Muscle layer of colon (tissue), 2 donors: ENCODE results near the gene H1-8.

Experiments
- H3K27ac ChIP-seq: one replicate; pipeline ENCODE4 v1.7.0; 2013; ENCODE audit warnings: low read depth, mild to moderate bottlenecking, low read length, moderate library complexity
- H3K27me3 ChIP-seq, 2 donors: one replicate each; pipeline ENCODE4 v1.7.0; 2013; ENCODE audit warnings: low read length in 2 of 2, mild to moderate bottlenecking in 2 of 2; ENCODE audit not compliant: insufficient read depth in 2 of 2, control insufficient read depth in 1 of 2
- H3K36me3 ChIP-seq: one replicate; pipeline ENCODE4 v1.7.0; 2013; ENCODE audit warnings: mild to moderate bottlenecking, low read length; ENCODE audit not compliant: insufficient read depth
- H3K4me1 ChIP-seq: one replicate; pipeline ENCODE4 v1.7.0; 2013; ENCODE audit warnings: mild to moderate bottlenecking, low read length; ENCODE audit not compliant: insufficient read depth
- H3K4me3 ChIP-seq, 2 donors: one replicate each; pipeline ENCODE4 v1.7.0; 2013; ENCODE audit warnings: low read length in 2 of 2, low read depth in 1 of 2, mild to moderate bottlenecking in 1 of 2, moderate library complexity in 1 of 2
- H3K9ac ChIP-seq: one replicate; pipeline ENCODE4 v1.7.0; 2013; ENCODE audit warnings: low read length
- H3K9me3 ChIP-seq: one replicate; pipeline ENCODE4 v1.7.0; 2013; ENCODE audit warnings: mild to moderate bottlenecking, low read length
- donor health status: abdominal sarcoma.
- donor health status: Adenocarcinoma of cecum.

H1-8 gene

GRCh38 chr3:129517516-129517915 is 25.5 kb upstream of the H1-8 start:
- no peaks in the 10 kb centered on the region for H3K9me3 ChIP-seq
- no peak overlapping the region for H3K4me3 ChIP-seq
- H3K27ac ChIP-seq: no peak overlapping the region
- peaks cover 9% of the 10 kb centered on the region for H3K36me3 ChIP-seq
- no peak overlapping the region for H3K9ac ChIP-seq
- H3K4me1 ChIP-seq: no peaks in the 10 kb centered on the region
- H3K27me3 ChIP-seq: no peaks in the 10 kb centered on the region

DNA sequence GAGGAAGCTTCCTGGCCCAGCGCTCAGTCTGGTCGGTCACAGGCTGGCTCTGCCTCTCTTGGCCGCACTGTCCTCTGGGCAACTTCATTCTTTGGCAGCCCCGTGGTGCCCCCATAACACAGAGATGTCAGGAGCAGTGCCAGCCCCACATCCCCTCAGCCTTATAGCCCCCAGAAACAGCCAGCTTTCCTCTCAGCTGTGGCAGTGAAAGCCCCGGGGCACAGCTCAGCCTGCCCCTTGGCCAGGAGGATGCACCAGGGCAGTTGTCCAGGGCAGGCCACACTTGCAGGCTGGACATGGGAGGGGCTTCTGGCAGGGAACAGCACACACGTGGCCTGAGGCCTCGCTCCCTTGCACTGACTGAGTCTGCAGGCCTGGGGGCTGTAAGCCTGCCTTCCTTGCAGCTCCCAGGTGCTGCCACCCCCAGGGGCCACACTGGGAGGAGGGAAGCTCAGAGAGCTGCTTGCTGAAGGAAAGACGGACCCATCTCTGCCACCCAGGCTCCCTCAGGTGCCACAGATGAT is 24.9 kb upstream of the H1-8 start:
- no peaks in the 10 kb centered on the region for H3K9me3 ChIP-seq
- peaks cover 9% of the 10 kb centered on the region for H3K36me3 ChIP-seq
- no peak overlapping the region for H3K4me3 ChIP-seq
- no peaks in the 10 kb centered on the region for H3K4me1 ChIP-seq
- H3K27ac ChIP-seq: no peak overlapping the region
- no peaks in the 10 kb centered on the region for H3K27me3 ChIP-seq
- no peak overlapping the region for H3K9ac ChIP-seq

DNA sequence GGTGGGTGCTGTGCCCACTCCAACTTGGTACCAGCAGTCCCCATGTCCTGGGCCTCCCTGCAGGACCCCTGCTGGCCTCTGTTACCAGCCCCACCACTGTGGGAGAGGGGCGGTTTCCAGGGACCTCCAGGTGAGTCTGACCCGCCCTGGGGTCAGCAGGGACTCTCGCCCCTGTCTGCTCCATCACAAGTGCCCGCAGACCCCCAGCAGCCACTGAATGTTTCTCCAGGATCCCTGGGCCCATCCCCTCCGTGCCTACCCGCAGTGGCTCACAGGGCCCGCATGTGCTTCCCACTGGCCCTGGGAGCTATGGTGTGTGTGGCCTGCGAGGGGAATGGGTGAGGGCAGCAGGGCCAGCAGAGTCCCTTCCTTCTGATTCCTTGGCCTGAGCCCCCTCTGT is 24.4 kb upstream of the H1-8 start:
- no peaks in the 10 kb centered on the region for H3K4me1 ChIP-seq
- no peaks in the 10 kb centered on the region for H3K9me3 ChIP-seq
- H3K27me3 ChIP-seq: no peaks in the 10 kb centered on the region
- H3K27ac ChIP-seq: no peak overlapping the region
- peaks cover 9% of the 10 kb centered on the region for H3K36me3 ChIP-seq
- no peak overlapping the region for H3K9ac ChIP-seq
- H3K4me3 ChIP-seq: no peak overlapping the region

GRCh38 chr3:129519449-129519848 is 23.5 kb upstream of the H1-8 start:
- Histone ChIP-seq H3K9ac (no peak overlapping the region), H3K27me3 (no peaks in the 10 kb centered on the region), H3K27ac (no peak overlapping the region), H3K9me3 (no peaks in the 10 kb centered on the region), H3K36me3 (peaks cover 9% of the 10 kb centered on the region), H3K4me1 (no peaks in the 10 kb centered on the region), H3K4me3 (no peak overlapping the region)

GRCh38 chr3:129519896-129520715 is 22.9 kb upstream of the H1-8 start:
- no peaks in the 10 kb centered on the region for H3K4me1 ChIP-seq
- no peak overlapping the region for H3K9ac ChIP-seq
- no peak overlapping the region for H3K4me3 ChIP-seq
- H3K27me3 ChIP-seq: no peaks in the 10 kb centered on the region
- H3K9me3 ChIP-seq: no peaks in the 10 kb centered on the region
- peaks cover 9% of the 10 kb centered on the region for H3K36me3 ChIP-seq
- no peak overlapping the region for H3K27ac ChIP-seq

DNA sequence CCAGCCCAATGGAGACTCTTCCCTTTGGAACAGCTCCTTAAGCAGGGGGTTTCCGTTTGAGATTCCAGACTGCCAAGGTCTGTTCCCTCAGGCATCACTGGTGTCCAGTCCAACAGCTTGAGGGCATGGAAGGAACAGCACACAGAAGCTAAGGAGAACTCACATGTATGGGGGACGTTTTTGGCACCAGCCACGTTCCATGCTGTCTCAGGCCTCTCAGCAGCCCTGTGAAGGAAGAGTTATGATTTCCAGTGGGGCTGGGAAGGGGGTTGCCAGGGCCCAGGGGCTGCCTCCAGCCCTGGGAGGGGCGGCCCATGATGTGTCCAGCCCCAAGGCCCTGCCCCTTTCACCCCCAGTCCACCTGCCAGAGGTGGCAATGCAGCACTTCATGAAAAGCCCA is 22.0 kb upstream of the H1-8 start:
- Histone ChIP-seq H3K36me3 (peaks cover 9% of the 10 kb centered on the region), H3K27ac (no peak overlapping the region), H3K9ac (no peak overlapping the region), H3K27me3 (no peaks in the 10 kb centered on the region), H3K9me3 (no peaks in the 10 kb centered on the region), H3K4me3 (no peak overlapping the region), H3K4me1 (no peaks in the 10 kb centered on the region)

GRCh38 chr3:129521611-129522010 is 21.4 kb upstream of the H1-8 start:
- Histone ChIP-seq H3K27me3 (no peaks in the 10 kb centered on the region), H3K36me3 (peaks cover 9% of the 10 kb centered on the region), H3K9ac (no peak overlapping the region), H3K27ac (no peak overlapping the region), H3K9me3 (no peaks in the 10 kb centered on the region), H3K4me3 (no peak overlapping the region), H3K4me1 (no peaks in the 10 kb centered on the region)

DNA sequence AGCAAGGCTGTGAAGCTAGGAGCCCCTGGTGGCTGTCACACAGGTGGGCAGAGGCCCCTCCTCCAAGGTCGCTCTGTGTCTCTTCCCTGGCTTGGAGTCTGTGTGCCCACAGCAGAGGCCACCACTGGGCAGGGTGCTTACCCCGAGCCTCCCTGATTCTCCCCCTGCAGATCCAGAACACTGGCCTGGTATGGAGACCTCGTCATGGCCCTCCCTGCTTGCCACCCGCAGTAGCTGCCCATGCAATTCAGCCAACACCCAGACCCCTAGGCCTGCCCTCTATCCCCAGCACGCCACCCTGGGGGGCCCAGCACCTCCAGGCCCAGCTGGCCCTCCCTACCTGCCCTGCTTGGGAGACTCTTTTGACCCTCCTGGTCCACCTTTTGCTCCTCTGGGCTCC is 20.0 kb upstream of the H1-8 start:
- Histone ChIP-seq H3K9me3 (no peaks in the 10 kb centered on the region), H3K36me3 (peaks cover 9% of the 10 kb centered on the region), H3K27ac (no peak overlapping the region), H3K4me3 (no peak overlapping the region), H3K27me3 (no peaks in the 10 kb centered on the region), H3K4me1 (no peaks in the 10 kb centered on the region), H3K9ac (no peak overlapping the region)

- Histone ChIP-seq H3K4me3 (no peak overlapping the region), H3K4me1 (no peaks in the 10 kb centered on the region), H3K27ac (no peak overlapping the region), H3K9me3 (no peaks in the 10 kb centered on the region), H3K27me3 (no peaks in the 10 kb centered on the region), H3K36me3 (peaks cover 7% of the 10 kb centered on the region), H3K9ac (no peak overlapping the region)
Observed at GRCh38 chr3:129524081-129524480, 18.9 kb upstream of the H1-8 start.

GRCh38 chr3:129525341-129525968 is 17.5 kb upstream of the H1-8 start:
- Histone ChIP-seq H3K27ac (no peak overlapping the region), H3K27me3 (no peaks in the 10 kb centered on the region), H3K9me3 (no peaks in the 10 kb centered on the region), H3K9ac (no peak overlapping the region), H3K4me1 (no peaks in the 10 kb centered on the region), H3K36me3 (no peaks in the 10 kb centered on the region), H3K4me3 (no peak overlapping the region)

DNA sequence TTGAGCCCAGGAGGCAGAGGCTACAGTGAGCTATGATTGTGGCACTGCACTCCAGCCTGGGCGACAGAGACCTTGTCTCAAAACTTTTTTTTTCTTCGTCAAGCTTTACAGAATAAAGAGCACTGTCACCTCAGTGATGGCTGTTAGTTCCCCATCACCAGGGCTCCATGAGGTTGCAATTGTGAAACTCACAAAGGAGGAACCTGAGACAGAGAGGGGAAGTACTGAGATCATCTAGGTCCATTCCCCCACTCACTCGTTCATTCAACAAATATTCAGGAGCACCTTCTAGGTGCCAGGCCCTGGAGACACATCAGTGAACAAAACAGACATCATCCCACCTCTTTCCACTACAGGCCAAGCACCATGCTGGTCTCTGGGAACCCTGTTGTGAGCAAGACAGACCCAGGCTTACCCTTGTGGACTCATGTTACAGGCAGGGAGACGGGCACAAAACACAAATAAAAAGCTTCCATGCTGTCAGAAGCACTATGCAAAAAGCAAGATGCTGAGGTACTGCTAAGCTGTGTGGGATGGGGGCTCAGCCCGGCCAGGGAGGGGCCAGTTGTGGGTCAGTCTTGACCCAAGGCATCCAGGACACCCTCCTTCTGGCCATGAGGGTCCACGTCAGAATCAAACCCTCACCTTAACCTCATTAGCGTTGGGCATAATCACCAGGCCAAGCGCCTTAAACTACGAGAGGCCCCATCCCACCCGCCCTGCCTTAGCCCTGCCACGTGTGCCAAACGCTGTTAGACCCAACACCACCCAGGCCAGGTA is 16.7 kb upstream of the H1-8 start:
- Histone ChIP-seq H3K27ac (no peak overlapping the region), H3K9me3 (no peaks in the 10 kb centered on the region), H3K9ac (no peak overlapping the region), H3K4me3 (no peak overlapping the region), H3K4me1 (no peaks in the 10 kb centered on the region), H3K36me3 (no peaks in the 10 kb centered on the region), H3K27me3 (no peaks in the 10 kb centered on the region)
